Right cardiac atrium (tissue), 5 donors: Measurements from ENCODE around the gene SSR2. TPM values are rescaled to one million over a fixed set of nuclear protein-coding genes. Genes with fewer than 3 reads are reported as not detected.

Experiments
- ATAC-seq, 2 donors: fragments of 200-7000 bp; cut with Tn5 transposase; one replicate each; pipeline versions ENCODE4 v1.8.0 to v1.9.1; 2020; ENCODE audit warnings: moderate library complexity in 2 of 2, mild to moderate bottlenecking in 1 of 2
- DNase-seq, 3 donors: peaks; one replicate each; pipeline ENCODE4 v3.0.0-alpha.2; 2020
- H3K27ac ChIP-seq: one replicate; pipeline ENCODE4 v1.5.1; 2013; ENCODE audit warnings: mild to moderate bottlenecking, low read length, control low read depth, moderate library complexity
- H3K27me3 ChIP-seq: one replicate; pipeline ENCODE4 v1.6.1; 2013; ENCODE audit not compliant: control insufficient read depth, insufficient read depth
- H3K4me1 ChIP-seq: one replicate; pipeline ENCODE4 v1.6.1; 2013; ENCODE audit warnings: low read length; ENCODE audit not compliant: control insufficient read depth, insufficient read depth
- H3K4me3 ChIP-seq: one replicate; pipeline ENCODE4 v1.5.1; 2013; ENCODE audit warnings: low read length, control low read depth
- H3K9me3 ChIP-seq: one replicate; pipeline ENCODE4 v1.6.1; 2013; ENCODE audit warnings: low read length; ENCODE audit not compliant: control insufficient read depth
- WGBS: extraction: QIAGEN DNeasy Blood & Tissue Kit; methylation state at CpG from one replicate; pipeline ENCODE4 v1.1.7; 2013; 5-methylcytosine and 5-hydroxymethylcytosine counted together
- intact Hi-C, 4 donors: fragments of 100-400 bp; cut with DNase I; formaldehyde crosslinking; loops; one replicate each; pipeline versions ENCODE4 v1.11.0 to v1.14.0; 2022 to 2023
- polyA plus RNA-seq: library from polyadenylated mRNA; stranded (reverse); fragments of 200-250 nt; gene quantifications from one replicate; pipeline ENCODE4 v1.2.3, GENCODE V29; 2013
- total RNA-seq, 4 donors: library from RNA; stranded (reverse); fragmentation: NEBNext Ultra II Directional; extraction: Animal tissue kit (Norgen Biotek cat#: 25700); gene quantifications; one replicate each; pipeline ENCODE4 v1.2.1, GENCODE V29; 2021
- donor health status: healthy with polysubstance abuse.
- donor health status: DM: no; HTN: yes; CAD: no.
- donor health status: DM: no; HTN: no; CAD: no.
- donor health status: DM: no; HTN: yes; CAD: no; lungs with severe emphysema.
- donor health status: DM: yes; HTN: yes; CAD: no.

The SSR2 gene
- total and polyA plus RNA-seq, 5 donors = 82.0 to 112 (median 93.3) TPM

GRCh38 chr1:155970531-155971167, 50.1 kb downstream of the SSR2 start:
- H3K27ac ChIP-seq = peak overlapping the region; percentile 58
- DNase-seq = peak; percentile 79 to 88 (median 84)
- peak; percentile 64 to 70 for ATAC-seq
- no peaks in the 10 kb centered on the region for H3K27me3 ChIP-seq
- no peak overlapping the region for H3K4me3 ChIP-seq
- H3K4me1 ChIP-seq = peaks cover 53% of the 10 kb centered on the region
- no peaks in the 10 kb centered on the region for H3K9me3 ChIP-seq
- intact Hi-C loops = no loop called here
- 30% methylated on average over 11 of the region's 11 CpGs for WGBS

GRCh38 chr1:155969377-155969791, 51.4 kb downstream of the SSR2 start:
- Histone ChIP-seq H3K4me1 (peaks cover 42% of the 10 kb centered on the region), H3K27ac (peak overlapping the region; percentile 78), H3K9me3 (no peaks in the 10 kb centered on the region), H3K27me3 (no peaks in the 10 kb centered on the region), H3K4me3 (no peak overlapping the region)
- intact Hi-C loops = no loop called here
- ATAC-seq (no peak), DNase-seq (peak in 2 of 3 donors; percentile 49 to 50)
- 64% methylated on average over 9 of the region's 9 CpGs for WGBS

- ATAC-seq (peak; percentile 6 to 10), DNase-seq (peak; percentile 47 to 79 (median 76))
- 19% methylated on average over 3 of the region's 3 CpGs for WGBS
- peak overlapping the region; percentile 78 for H3K27ac ChIP-seq
- H3K4me3 ChIP-seq = no peak overlapping the region
- H3K4me1 ChIP-seq = peaks cover 38% of the 10 kb centered on the region
- no peaks in the 10 kb centered on the region for H3K27me3 ChIP-seq
- intact Hi-C loops = no loop called here
- H3K9me3 ChIP-seq = no peaks in the 10 kb centered on the region
These were observed 52.1 kb downstream of the SSR2 start for GRCh38 chr1:155968670-155969069.

GRCh38 chr1:155968051-155968400, 52.7 kb downstream of the SSR2 start:
- Histone ChIP-seq H3K27me3 (no peaks in the 10 kb centered on the region), H3K4me3 (no peak overlapping the region), H3K4me1 (peaks cover 38% of the 10 kb centered on the region), H3K27ac (peak overlapping the region; percentile 96), H3K9me3 (no peaks in the 10 kb centered on the region)
- no peak for DNase-seq
- ATAC-seq = no peak
- intact Hi-C loops = no loop called here
- WGBS = 45% methylated on average over 7 of the region's 7 CpGs

- Histone ChIP-seq H3K9me3 (no peaks in the 10 kb centered on the region), H3K27me3 (no peaks in the 10 kb centered on the region), H3K4me1 (peaks cover 43% of the 10 kb centered on the region), H3K27ac (peak overlapping the region; percentile 96), H3K4me3 (no peak overlapping the region)
- peak; percentile 28 to 61 for ATAC-seq
- WGBS = 17% methylated on average over 13 of the region's 13 CpGs
- DNase-seq = peak; percentile 49 to 83 (median 75)
- intact Hi-C loops = no loop called here
These were observed 53.3 kb downstream of the SSR2 start for GRCh38 chr1:155967341-155968050.

- DNase-seq (peak in 1 of 3 donors; percentile 53), ATAC-seq (peak; percentile 23 to 36)
- peak overlapping the region; percentile 73 for H3K27ac ChIP-seq
- H3K27me3 ChIP-seq = no peaks in the 10 kb centered on the region
- no peak overlapping the region for H3K4me3 ChIP-seq
- intact Hi-C loops = no loop called here
- no peaks in the 10 kb centered on the region for H3K9me3 ChIP-seq
- H3K4me1 ChIP-seq = peaks cover 43% of the 10 kb centered on the region
- WGBS = 42% methylated on average over 7 of the region's 7 CpGs
These were observed 54.0 kb downstream of the SSR2 start for GRCh38 chr1:155966750-155967149.

- Histone ChIP-seq H3K4me1 (peaks cover 43% of the 10 kb centered on the region), H3K4me3 (no peak overlapping the region), H3K27me3 (no peaks in the 10 kb centered on the region), H3K9me3 (no peaks in the 10 kb centered on the region), H3K27ac (peak overlapping the region; percentile 55)
- DNase-seq (peak in 1 of 3 donors; percentile 5), ATAC-seq (no peak)
- intact Hi-C loops = no loop called here
- whole genome bisulfite sequencing = 53% methylated on average over 9 of the region's 9 CpGs
These were observed 54.6 kb downstream of the SSR2 start for GRCh38 chr1:155966135-155966534.

- WGBS = 44% methylated on average over 7 of the region's 7 CpGs
- intact Hi-C loops = no loop called here
- H3K4me1 ChIP-seq = peaks cover 25% of the 10 kb centered on the region
- no peak overlapping the region for H3K27ac ChIP-seq
- DNase-seq (no peak), ATAC-seq (no peak)
- no peaks in the 10 kb centered on the region for H3K9me3 ChIP-seq
- H3K27me3 ChIP-seq = no peaks in the 10 kb centered on the region
- no peak overlapping the region for H3K4me3 ChIP-seq
These were observed 56.6 kb downstream of the SSR2 start for GRCh38 chr1:155964193-155964592.

- Histone ChIP-seq H3K9me3 (no peaks in the 10 kb centered on the region), H3K27ac (peak overlapping the region; percentile 11), H3K4me3 (no peak overlapping the region), H3K4me1 (peaks cover 12% of the 10 kb centered on the region), H3K27me3 (no peaks in the 10 kb centered on the region)
- DNase-seq = peak; percentile 68 to 90 (median 80)
- intact Hi-C loops = no loop called here
- peak in 1 of 2 donors; percentile 15 for ATAC-seq
- WGBS = 58% methylated on average over 18 of the region's 18 CpGs
These were observed 58.0 kb downstream of the SSR2 start for GRCh38 chr1:155962599-155963211.

- Histone ChIP-seq H3K4me3 (no peak overlapping the region), H3K9me3 (no peaks in the 10 kb centered on the region), H3K4me1 (peaks cover 6% of the 10 kb centered on the region), H3K27ac (peak overlapping the region; percentile 21), H3K27me3 (no peaks in the 10 kb centered on the region)
- 38% methylated on average over 14 of the region's 14 CpGs for WGBS
- DNase-seq = peak; percentile 81 to 86 (median 83)
- intact Hi-C loops = no loop called here
- peak; percentile 66 to 91 for ATAC-seq
These were observed 58.8 kb downstream of the SSR2 start for GRCh38 chr1:155961937-155962336.

GRCh38 chr1:155960081-155960745, 60.5 kb downstream of the SSR2 start:
- ATAC-seq = no peak
- WGBS = 70% methylated on average over 3 of the region's 3 CpGs

More at GRCh38 chr1:155960081-155960745, 60.5 kb downstream of the SSR2 start:
- Histone ChIP-seq H3K27ac (peak overlapping the region; percentile 92), H3K9me3 (no peaks in the 10 kb centered on the region), H3K4me3 (no peak overlapping the region), H3K4me1 (peaks cover 5% of the 10 kb centered on the region), H3K27me3 (no peaks in the 10 kb centered on the region)
- no peak for DNase-seq
- intact Hi-C loops = no loop called here
